Gastrocnemius medialis (tissue), 4 donors: ENCODE results near the gene ASTN2.

Experiments
- POLR2A ChIP-seq, 2 donors: fragments of 450-650 bp; IDR thresholded peaks; one replicate each; pipeline ENCODE4 v1.6.1; 2017; ENCODE audit warnings: antibody characterized with exemption in 2 of 2, mild to moderate bottlenecking in 2 of 2, moderate library complexity in 2 of 2
- TF ChIP-seq, protein P1 (sequence below), 5 experiments: fragments of 450-650 bp in 3 of 5; fragments of 200-600 bp in 2 of 5; sonication (generic) in 2 of 5; IDR thresholded peaks in 4 of 5; conservative IDR thresholded peaks in 1 of 5; 1 replicate in 4 of 5; 2 replicates in 1 of 5; pipeline ENCODE4 v1.5.1; 2016 to 2019; ENCODE audit warnings: antibody characterized with exemption in 5 of 5, mild to moderate bottlenecking in 3 of 5, moderate library complexity in 3 of 5

DNA sequence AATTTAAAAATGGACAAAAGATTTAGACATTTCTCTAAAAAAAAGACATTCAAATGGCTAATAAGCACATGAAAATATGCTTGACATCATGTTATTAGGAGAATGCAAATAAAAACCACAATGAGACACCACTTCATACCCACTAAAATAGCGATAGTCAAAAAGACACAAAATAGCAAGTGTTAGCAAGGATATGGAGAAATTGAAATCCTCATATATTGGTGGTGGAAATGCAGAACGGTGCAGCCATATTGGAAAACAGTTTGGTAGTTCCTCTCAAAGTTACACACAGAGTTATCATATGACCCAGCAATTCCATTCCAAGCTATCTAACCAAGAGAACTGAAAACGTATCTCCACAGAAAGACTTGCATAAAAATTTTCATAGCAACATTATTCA, 955.3 kb downstream of the ASTN2 start:
- TF ChIP-seq, protein P1, sequence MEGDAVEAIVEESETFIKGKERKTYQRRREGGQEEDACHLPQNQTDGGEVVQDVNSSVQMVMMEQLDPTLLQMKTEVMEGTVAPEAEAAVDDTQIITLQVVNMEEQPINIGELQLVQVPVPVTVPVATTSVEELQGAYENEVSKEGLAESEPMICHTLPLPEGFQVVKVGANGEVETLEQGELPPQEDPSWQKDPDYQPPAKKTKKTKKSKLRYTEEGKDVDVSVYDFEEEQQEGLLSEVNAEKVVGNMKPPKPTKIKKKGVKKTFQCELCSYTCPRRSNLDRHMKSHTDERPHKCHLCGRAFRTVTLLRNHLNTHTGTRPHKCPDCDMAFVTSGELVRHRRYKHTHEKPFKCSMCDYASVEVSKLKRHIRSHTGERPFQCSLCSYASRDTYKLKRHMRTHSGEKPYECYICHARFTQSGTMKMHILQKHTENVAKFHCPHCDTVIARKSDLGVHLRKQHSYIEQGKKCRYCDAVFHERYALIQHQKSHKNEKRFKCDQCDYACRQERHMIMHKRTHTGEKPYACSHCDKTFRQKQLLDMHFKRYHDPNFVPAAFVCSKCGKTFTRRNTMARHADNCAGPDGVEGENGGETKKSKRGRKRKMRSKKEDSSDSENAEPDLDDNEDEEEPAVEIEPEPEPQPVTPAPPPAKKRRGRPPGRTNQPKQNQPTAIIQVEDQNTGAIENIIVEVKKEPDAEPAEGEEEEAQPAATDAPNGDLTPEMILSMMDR (IDR thresholded peaks at IDR 0.05 in 4 of 5, conservative IDR thresholded peaks at IDR 0.05 in 1 of 5), result no peak
- TF ChIP-seq POLR2A (IDR thresholded peaks at IDR 0.05), result no peak
